A549 (cell line): ENCODE measurements around the gene PCGF3. TPM values are rescaled to one million over a fixed set of nuclear protein-coding genes. Genes with fewer than 3 reads are reported as not detected.
A peak's percentile ranks its signal among the peaks of the same experiment; 100 is the strongest.

ENCODE experiments used
- ATAC-seq, 2 experiments: fragments of 200-7000 bp in 1 of 2; fragments of >200 bp in 1 of 2; cut with Nextera tagmentation in 1 of 2; cut with Tn5 transposase in 1 of 2; 3 replicates each; pipeline versions ENCODE4 v1.8.0 to v1.9.1; 2018 to 2020; ENCODE audit warnings: mild to moderate bottlenecking in 1 of 2, moderate library complexity in 1 of 2
- CTCF ChIA-PET: fragments of 300-600 bp; sonication (Branson Sonifier 250); formaldehyde crosslinking; extraction: SDS; loops from one replicate; lab custom pipeline; 2021; ENCODE audit warnings: antibody characterized with exemption, inconsistent platforms; lab: Yijun Ruan, JAX
- POLR2A ChIA-PET: fragments of 350-600 bp; formaldehyde crosslinking; extraction: SDS; loops from one replicate; lab custom pipeline; 2021; ENCODE audit warnings: antibody characterized with exemption, inconsistent platforms; lab: Yijun Ruan, JAX
- DNase-seq, 2 experiments: peaks; one replicate each; pipeline versions ENCODE4 v3.0.0 to v3.0.0-alpha.2; 2011 to 2016; ENCODE audit warnings: low read depth in 1 of 2, low spot score in 1 of 2
- FAIRE-seq: peaks from 2 replicates; lab custom pipeline; 2011; peaks lifted over from hg19 to GRCh38; lab: Jason Lieb, UNC
- H3K27ac ChIP-seq, 2 experiments: fragments of >200 bp; sonication (Bioruptor Twin); formaldehyde crosslinking; 3 replicates each; pipeline ENCODE4 v1.5.1; 2016 to 2017
- H3K4me1 ChIP-seq: fragments of >200 bp; sonication (Bioruptor Twin); formaldehyde crosslinking; 3 replicates; pipeline ENCODE4 v1.6.1; 2016
- H3K4me2 ChIP-seq: fragments of >200 bp; sonication (Bioruptor Twin); formaldehyde crosslinking; 3 replicates; pipeline ENCODE4 v1.6.1; 2016
- H3K4me3 ChIP-seq: fragments of >200 bp; sonication (Bioruptor Twin); formaldehyde crosslinking; 3 replicates; pipeline ENCODE4 v1.5.1; 2016
- H3K9me3 ChIP-seq: fragments of >200 bp; sonication (Bioruptor Twin); formaldehyde crosslinking; 3 replicates; pipeline ENCODE4 v1.6.1; 2016
- ATOH8 ChIP-seq: fragments of 250-450 bp; sonication (Bioruptor Pico); IDR thresholded peaks from 2 replicates; pipeline ENCODE4 v1.5.0; 2020; ENCODE audit warnings: low read depth, mild to moderate bottlenecking, moderate library complexity
- CBX8 ChIP-seq: fragments of 200-600 bp; sonication (generic); IDR thresholded peaks from 2 replicates; pipeline ENCODE4 v1.6.1; 2016
- CHD4 ChIP-seq: fragments of 200-600 bp; sonication (generic); IDR thresholded peaks from 2 replicates; pipeline ENCODE4 v1.6.1; 2016; ENCODE audit warnings: antibody characterized with exemption, mild to moderate bottlenecking, borderline replicate concordance
- E2F6 ChIP-seq: IDR thresholded peaks from 2 replicates; pipeline ENCODE4 v1.6.1; 2012; ENCODE audit warnings: low read depth, borderline replicate concordance
- FOSL2 ChIP-seq, 2 experiments: fragments of 450-650 bp in 1 of 2; fragments of >200 bp in 1 of 2; sonication (Bioruptor Twin) in 1 of 2; formaldehyde crosslinking; IDR thresholded peaks; 2 replicates each; pipeline versions ENCODE4 v1.5.0 to v1.6.1; 2016 to 2020; ENCODE audit warnings: mild to moderate bottlenecking in 1 of 2, moderate library complexity in 1 of 2
- FOXS1 ChIP-seq: fragments of 250-450 bp; sonication (Bioruptor Pico); IDR thresholded peaks from 2 replicates; pipeline ENCODE4 v1.5.0; 2020; ENCODE audit warnings: mild to moderate bottlenecking, moderate library complexity
- GATA3 ChIP-seq: IDR thresholded peaks from 2 replicates; pipeline ENCODE4 v1.6.1; 2012; ENCODE audit warnings: borderline replicate concordance
- HMGXB4 ChIP-seq: fragments of 250-450 bp; sonication (Bioruptor Pico); IDR thresholded peaks from 2 replicates; pipeline ENCODE4 v1.5.0; 2021; ENCODE audit warnings: mild to moderate bottlenecking, moderate library complexity, borderline replicate concordance
- HOXA7 ChIP-seq: fragments of 250-450 bp; sonication (Bioruptor Pico); IDR thresholded peaks from 2 replicates; pipeline ENCODE4 v1.5.0; 2020; ENCODE audit warnings: mild to moderate bottlenecking, moderate library complexity
- KDM5A ChIP-seq: fragments of 200-600 bp; sonication (generic); IDR thresholded peaks from 2 replicates; pipeline ENCODE4 v1.6.1; 2016; ENCODE audit warnings: antibody characterized with exemption, mild to moderate bottlenecking
- MAFK ChIP-seq: fragments of 450-650 bp; IDR thresholded peaks from 2 replicates; pipeline ENCODE4 v1.6.1; 2014; ENCODE audit not compliant: partially characterized antibody
- MAX ChIP-seq: IDR thresholded peaks from 2 replicates; pipeline ENCODE4 v1.6.1; 2012
- MYC ChIP-seq: IDR thresholded peaks from 2 replicates; pipeline ENCODE4 v1.6.1; 2012; ENCODE audit warnings: mild to moderate bottlenecking, inconsistent platforms, low read length, improper control_type of control experiment, borderline replicate concordance
- PHF8 ChIP-seq: fragments of 200-600 bp; sonication (generic); IDR thresholded peaks from 2 replicates; pipeline ENCODE4 v1.6.1; 2016; ENCODE audit warnings: low read depth, mild to moderate bottlenecking, antibody characterized with exemption, moderate library complexity, borderline replicate concordance
- POLR2A ChIP-seq: IDR thresholded peaks from 2 replicates; pipeline ENCODE4 v1.6.1; 2012; ENCODE audit warnings: mild to moderate bottlenecking, low read length
- USF2 ChIP-seq: fragments of 450-650 bp; IDR thresholded peaks from 2 replicates; pipeline ENCODE4 v1.6.1; 2014; ENCODE audit warnings: antibody characterized with exemption
- WGBS: methylation state at CpG from one replicate; pipeline ENCODE4 v1.1.6; 2017; ENCODE audit errors: missing lambda C conversion rate; 5-methylcytosine and 5-hydroxymethylcytosine counted together
- polyA plus RNA-seq, 4 experiments: library from polyadenylated mRNA; depleted of rRNA in 3 of 4; stranded (reverse); fragments of >200 nt; fragmentation: RNase III in 1 of 4; extraction: RNeasy Plus Mini Kit Qiagen cat#74134 plus additional on column Dnase treatment in 1 of 4; gene quantifications; 2 replicates in 3 of 4; 3 replicates in 1 of 4; pipeline ENCODE4 v1.2.3, GENCODE V29; 2011 to 2017

Gene PCGF3
- polyA plus RNA-seq, 2 of the 4 experiments (the other 2 are of a cell fraction): 15.9 to 21.0 TPM

GRCh38 chr4:685679-686412 lies 19.8 kb upstream of the PCGF3 start:
- Histone ChIP-seq H3K9me3 (no peaks in the 10 kb centered on the region), H3K4me1 (peaks cover 28% of the 10 kb centered on the region), H3K4me3 (no peak overlapping the region), H3K4me2 (no peak overlapping the region), H3K27ac (peak overlapping the region in 1 of 2 experiments; percentile 98; a peak in 3 of 6 replicates)
- POLR2A ChIA-PET: no interaction called here
- no peak for DNase-seq
- TF ChIP-seq GATA3 (no peak), POLR2A (no peak), MYC (no peak), MAFK (no peak), PHF8 (no peak), FOXS1 (CRISPR knock-in tag) (no peak)
- CTCF ChIA-PET: interaction anchor here (0.6 kb wide), 1 partner anchor 10 kb away, joined by 4 read pairs; no protein-coding TSS in a partner anchor
- no peak for FAIRE-seq
- no peak for ATAC-seq
- WGBS: 96% methylated on average over 13 of the region's 37 CpGs

GRCh38 chr4:686413-687040 lies 19.1 kb upstream of the PCGF3 start:
- FAIRE-seq (no peak), ATAC-seq (peak in 1 of 2 experiments; percentile 3; a peak in 4 of 6 replicates), DNase-seq (no peak)
- no peak for TF ChIP-seq PHF8
- TF ChIP-seq FOSL2 (IDR thresholded peaks at IDR 0.05): no peak
- no peak for TF ChIP-seq FOSL2 (CRISPR knock-in tag; IDR thresholded peaks at IDR 0.05)
- TF ChIP-seq KDM5A: no peak
- no peak for TF ChIP-seq CHD4
- no peak for TF ChIP-seq E2F6
- no peak for TF ChIP-seq MAX
- no peak for TF ChIP-seq HOXA7 (CRISPR knock-in tag)
- no peak for TF ChIP-seq HMGXB4 (CRISPR knock-in tag)
- no peak for TF ChIP-seq USF2
- no peak for TF ChIP-seq ATOH8 (CRISPR knock-in tag)
- no peak for TF ChIP-seq CBX8
- no peak for TF ChIP-seq MYC
- H3K9me3 ChIP-seq: no peaks in the 10 kb centered on the region
- WGBS: 100% methylated on average over 2 of the region's 31 CpGs
- no peak overlapping the region for H3K4me3 ChIP-seq
- ChIA-PET POLR2A (interaction anchor here (1.0 to 1.3 kb wide), 2 partner anchors 8 to 12 kb away, joined by 4 to 10 read pairs; partner anchors contain the start of genes ATP5ME and MYL5), CTCF (no interaction called here)
- H3K4me1 ChIP-seq: peaks cover 27% of the 10 kb centered on the region
- H3K4me2 ChIP-seq: peak overlapping the region; percentile 74
- peak overlapping the region; percentile 76 to 98 for H3K27ac ChIP-seq
